Astrocyte of the hippocampus (primary cell): ENCODE results near the gene GPC6.

Experiments
- DNase-seq: peaks from one replicate; pipeline ENCODE4 v3.0.0; 2011; ENCODE audit warnings: low read depth, low spot score

The GPC6 gene

GRCh38 chr13:93674337-93674755 is 447.7 kb downstream of the GPC6 start:
- DNase-seq: no peak

- no peak for DNase-seq
Observed at GRCh38 chr13:93680329-93680728, 453.7 kb downstream of the GPC6 start.

- DNase-seq: no peak
Observed at GRCh38 chr13:93685900-93686299, 459.3 kb downstream of the GPC6 start.

GRCh38 chr13:93686399-93686798 is 459.8 kb downstream of the GPC6 start:
- DNase-seq: no peak

DNA sequence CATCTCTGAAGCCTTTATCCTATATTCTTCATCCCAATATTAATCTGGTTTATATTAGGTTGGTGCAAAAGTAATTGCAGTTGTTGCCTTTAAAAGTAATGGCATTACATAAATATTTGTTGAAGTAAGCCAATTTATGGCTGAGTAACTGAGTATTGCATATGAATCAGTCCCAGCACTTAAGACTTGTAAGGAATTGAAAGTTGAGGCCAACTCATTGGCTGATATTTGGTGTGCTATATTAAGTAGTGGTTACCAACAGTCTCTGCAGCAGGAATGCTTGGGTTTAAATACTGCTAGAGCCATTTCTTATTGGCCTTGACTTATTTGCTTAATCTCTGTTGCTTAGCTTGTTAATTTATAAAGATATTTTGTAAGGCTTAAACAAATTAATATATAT is 460.7 kb downstream of the GPC6 start:
- no peak for DNase-seq

GRCh38 chr13:93689333-93689732 is 462.7 kb downstream of the GPC6 start:
- peak; percentile 21 for DNase-seq

- peak; percentile 67 for DNase-seq
Observed at GRCh38 chr13:93690139-93690538, 463.5 kb downstream of the GPC6 start.

DNA sequence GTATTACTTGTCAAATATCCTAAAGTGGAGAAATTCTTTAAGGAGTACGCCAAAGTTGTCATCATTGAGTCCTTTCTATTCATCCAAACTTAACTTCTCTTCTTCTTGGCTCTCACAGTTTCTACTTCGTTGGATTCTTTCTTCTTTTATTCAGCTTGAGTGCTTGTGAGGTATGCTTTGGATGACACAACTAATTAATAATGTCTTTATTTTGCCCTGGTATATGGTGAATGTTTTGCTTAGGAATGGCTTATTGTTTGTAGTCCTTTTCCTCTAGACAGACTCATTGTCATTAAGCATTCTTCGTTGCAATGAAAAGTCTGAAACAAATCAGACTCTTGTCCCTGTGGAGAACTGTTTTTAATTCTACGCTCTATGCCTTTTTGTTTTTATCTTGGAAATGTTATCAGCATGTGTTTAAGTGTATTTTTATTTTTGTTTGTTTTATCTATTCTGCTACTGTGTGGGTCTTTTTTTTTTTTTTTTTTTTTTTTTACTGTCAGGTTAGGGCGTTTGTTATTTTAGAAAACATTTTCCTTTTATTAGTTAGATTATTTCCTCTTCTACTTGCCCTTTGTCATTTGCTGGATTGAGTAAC is 471.5 kb downstream of the GPC6 start:
- DNase-seq: peak; percentile 57

DNA sequence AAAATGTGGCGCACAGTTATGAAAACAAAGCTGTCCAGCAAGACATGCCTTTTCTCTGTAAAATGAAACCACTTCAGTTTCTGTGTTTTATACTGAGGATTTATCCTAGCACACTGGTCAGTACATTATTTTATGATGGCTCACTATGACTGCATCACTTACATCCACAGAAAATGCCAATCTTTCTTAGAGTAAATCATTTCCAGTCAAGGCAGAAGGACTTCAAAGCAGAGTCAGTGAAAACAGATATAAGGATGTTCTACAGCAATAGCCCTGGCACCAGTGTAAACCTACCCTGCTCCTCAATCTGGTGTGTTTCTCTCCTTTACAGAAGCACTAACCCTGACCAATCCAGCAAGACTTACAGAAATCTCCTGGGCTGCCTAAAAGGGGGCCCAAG is 473.5 kb downstream of the GPC6 start:
- peak; percentile 45 for DNase-seq

GRCh38 chr13:93708308-93709075 is 481.9 kb downstream of the GPC6 start:
- no peak for DNase-seq

- DNase-seq: no peak
Observed at GRCh38 chr13:93709506-93710244, 483.1 kb downstream of the GPC6 start.

DNA sequence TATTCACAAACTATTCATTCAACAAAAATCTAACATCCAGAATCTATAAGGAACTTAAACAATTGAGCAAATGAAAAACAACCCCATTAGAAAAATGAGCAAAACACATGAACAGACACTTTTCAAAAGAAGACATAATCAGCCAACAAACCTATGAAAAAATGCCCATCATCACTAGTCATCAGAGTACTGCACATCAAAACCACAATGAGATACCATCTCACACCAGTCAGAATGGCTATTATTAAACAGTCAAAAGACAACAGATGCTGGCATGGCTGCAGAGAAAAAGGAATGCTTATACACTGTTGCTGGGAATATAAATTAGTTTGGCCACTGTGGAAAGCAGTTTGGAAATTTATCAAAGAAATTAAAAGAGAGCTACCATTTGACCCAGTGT is 487.6 kb downstream of the GPC6 start:
- peak; percentile 25 for DNase-seq

DNA sequence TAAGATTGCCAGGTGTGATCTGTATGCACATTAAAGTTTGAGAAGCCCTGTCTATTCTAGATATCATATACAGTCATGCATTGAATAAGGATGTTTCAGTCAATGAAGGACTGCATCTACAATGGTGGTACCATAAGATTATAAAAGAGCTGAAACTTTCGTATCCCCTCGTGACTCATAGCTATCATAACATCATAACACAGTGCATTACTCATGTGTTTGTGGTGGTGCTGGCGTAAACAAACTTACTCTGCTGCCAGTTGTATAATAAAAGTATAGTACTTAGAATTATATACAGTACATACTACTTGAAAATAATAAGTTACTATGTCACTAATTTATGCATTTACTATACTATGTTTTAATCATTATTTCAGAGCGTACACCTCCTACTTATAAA is 489.3 kb downstream of the GPC6 start:
- no peak for DNase-seq

- DNase-seq: no peak
Observed at GRCh38 chr13:93716623-93717022, 490.0 kb downstream of the GPC6 start.

GRCh38 chr13:93721483-93721882 is 494.9 kb downstream of the GPC6 start:
- no peak for DNase-seq

DNA sequence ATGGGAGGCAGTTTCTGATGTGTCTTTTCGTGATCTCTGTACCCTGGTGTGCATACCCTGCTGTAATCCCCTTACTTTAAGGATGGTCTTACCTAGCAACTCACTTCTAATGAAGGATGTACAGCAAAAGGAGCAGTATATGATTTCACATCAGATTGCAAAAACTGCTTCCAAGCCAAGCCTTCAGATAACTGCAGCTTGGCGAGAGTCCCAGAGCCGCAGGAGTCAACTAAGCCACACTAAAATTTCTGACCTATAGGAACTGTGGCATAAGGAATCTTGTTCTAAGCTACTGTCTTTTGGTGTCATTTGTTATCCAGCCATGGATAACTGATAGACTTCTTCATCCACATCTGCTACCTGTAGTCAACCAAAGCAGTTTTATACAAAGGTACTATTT is 496.7 kb downstream of the GPC6 start:
- DNase-seq: no peak

GRCh38 chr13:93724187-93724586 is 497.6 kb downstream of the GPC6 start:
- DNase-seq: no peak

DNA sequence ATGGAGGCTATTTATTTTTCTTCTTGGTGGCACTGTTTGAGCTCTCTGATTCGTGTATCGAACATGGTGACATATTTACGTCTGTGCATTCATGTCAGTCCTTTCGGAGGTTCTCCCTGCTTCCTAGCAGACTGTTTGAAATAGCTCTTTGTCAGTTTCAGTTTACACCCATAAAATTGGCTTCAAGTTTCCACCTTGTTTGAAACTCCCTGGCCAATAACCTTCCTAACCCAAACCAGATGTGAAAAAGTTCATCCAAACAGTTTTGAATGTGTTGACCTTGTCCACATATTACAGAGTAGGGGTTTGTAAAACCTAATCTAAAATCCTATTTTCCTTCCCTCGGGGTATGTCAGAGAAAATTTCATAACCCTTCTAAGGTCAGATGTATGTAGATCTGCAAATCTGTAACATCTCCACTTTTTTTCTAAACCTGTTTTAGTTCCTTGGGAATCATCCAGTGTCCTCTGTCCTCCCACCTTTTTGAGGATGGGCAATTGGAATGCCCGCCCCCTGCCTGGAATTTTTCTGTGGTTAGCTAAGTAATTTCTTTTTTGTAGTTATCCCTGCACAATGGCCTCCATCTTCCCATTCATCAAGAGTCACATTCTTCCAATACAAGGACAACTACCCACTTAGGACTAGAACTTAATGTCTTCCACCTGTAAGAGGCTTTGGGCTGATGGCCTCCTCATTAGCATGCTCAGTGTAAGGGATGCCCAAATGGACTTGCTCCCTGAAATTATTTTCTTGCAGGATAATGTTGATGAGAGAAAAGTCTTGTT is 499.8 kb downstream of the GPC6 start:
- DNase-seq: no peak

GRCh38 chr13:93727211-93728141 is 500.9 kb downstream of the GPC6 start:
- no peak for DNase-seq

DNA sequence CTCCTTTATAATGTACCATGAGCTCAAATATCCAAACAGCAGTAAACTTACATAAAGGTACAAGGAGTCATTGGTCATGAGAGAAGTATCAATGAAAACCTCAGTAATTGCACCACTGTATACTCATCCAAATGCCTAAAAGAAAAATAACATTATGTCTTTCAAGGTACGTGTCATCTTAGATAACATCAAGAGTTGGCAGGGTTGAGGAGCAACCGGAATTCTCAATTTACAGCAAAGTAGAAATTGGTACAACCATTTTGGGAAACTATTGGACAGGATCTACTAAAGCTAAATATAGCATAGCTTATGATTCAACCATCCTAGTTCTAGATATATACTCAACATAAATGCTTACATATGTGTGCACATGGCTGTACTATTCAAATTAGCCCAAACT is 502.8 kb downstream of the GPC6 start:
- no peak for DNase-seq

GRCh38 chr13:93730780-93731179 is 504.2 kb downstream of the GPC6 start:
- DNase-seq: peak; percentile 34
